HG02884 (cell line): Measurements from ENCODE around the gene GPC6.

Experiments
- ATAC-seq: cut with Tn5 transposase; IDR thresholded peaks from one replicate; pipeline ENCODE4 v1.9.1; 2021; ENCODE audit warnings: mild to moderate bottlenecking, moderate library complexity; ENCODE audit not compliant: unreplicated experiment

The GPC6 gene

DNA sequence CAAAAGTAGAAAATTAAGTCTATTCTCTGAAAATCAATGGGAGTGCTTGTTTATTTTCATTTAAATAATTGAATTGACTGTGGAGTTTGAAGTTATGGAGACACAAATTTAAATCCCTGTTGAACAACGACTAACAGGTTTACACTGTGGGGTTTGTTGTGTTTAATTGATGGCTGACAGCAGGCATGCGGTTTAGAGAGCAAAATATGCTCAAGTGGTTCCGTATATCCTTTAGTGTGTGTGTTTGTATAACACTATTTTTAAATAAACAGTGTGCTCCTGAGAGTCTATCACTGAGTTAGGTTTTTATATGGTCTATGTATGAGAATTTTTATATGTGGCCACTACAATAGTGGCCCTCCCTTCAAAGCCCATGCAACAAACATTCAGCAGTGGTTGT, 332.0 kb downstream of the GPC6 start:
- ATAC-seq = no peak

DNA sequence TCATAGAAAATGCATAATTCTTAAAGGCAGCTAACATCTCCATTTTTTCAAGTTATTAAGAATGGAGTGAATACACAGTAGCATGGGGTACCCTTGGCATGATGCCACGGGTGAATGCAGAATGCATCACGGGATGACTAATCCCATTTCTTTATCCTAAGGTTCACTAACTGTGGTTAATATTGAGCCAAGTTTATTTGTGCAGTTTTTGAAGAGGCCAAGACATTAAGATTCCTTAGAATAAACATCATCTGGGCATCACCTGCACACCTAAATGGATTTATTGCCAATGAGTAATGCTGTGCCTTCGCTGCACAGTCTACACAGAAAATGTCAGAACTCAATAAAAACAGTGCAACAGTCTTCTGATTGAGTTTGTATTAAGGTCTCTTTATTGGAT, 333.1 kb downstream of the GPC6 start:
- no peak for ATAC-seq

DNA sequence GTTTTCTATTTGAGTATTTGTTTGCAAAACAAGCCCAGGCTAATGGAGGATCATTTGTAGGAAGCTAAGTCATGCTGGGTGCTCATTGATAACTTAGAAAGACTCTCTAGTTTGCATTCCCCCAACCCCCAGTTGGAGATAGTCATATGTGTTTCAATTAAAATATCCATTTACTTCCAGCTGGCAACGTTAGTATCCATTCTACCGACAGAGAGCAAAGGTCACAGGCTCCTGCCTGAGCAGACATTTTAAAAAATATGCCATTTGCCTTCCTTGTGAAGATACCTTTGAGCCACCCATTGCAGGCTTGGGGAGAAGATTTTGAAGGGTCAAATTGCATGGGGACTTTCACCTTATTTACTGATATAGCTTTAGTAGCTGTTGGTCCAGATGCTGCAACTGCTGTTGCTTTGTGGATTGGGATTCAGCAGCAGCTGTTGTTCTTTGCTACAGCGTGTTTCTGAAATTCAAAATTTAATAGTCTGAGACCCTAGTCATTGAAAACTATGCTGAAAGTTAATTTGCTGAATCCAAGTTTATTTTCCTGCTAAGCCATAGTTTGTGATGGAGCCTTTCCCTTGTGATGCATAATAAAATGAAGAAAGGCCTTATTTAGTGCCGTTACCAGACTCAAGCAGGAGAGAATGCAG, 335.1 kb downstream of the GPC6 start:
- no peak for ATAC-seq

DNA sequence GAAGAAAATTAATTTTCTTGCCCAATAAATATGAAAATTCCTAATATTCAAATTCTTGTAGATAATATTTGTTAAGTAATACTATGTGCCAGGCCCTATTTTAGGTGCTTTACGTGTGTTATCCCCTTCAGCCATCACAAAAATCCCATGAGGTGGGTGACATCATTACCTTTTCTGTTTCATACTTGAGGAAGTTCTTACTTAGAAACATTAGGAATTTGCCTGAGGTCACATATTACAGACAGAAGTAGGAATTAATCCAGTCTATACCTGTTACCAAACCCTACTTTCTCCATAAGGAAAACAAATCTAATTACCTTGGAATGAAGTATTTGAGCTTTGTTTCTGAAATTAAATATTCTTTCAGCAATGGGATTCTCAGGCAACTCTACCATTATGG, 336.1 kb downstream of the GPC6 start:
- ATAC-seq = no peak

DNA sequence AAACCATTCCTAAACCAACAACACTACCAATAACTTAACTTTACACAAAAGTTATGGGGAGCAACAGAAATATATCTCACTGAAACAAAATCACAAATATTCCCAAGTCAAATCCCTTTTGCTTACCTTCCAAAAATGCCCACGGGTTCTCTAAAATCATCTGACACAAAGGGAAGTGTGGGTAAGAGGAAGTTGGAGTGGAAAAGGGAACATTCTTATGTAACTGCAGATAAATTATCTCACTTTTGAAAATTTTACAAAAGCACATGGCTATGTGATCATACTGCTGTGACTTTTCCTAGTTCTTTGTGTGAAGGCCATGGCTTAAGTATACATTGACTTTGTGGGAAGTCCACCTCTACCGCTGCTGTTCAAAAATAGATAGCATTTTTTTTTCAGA, 350.5 kb downstream of the GPC6 start:
- no peak for ATAC-seq

DNA sequence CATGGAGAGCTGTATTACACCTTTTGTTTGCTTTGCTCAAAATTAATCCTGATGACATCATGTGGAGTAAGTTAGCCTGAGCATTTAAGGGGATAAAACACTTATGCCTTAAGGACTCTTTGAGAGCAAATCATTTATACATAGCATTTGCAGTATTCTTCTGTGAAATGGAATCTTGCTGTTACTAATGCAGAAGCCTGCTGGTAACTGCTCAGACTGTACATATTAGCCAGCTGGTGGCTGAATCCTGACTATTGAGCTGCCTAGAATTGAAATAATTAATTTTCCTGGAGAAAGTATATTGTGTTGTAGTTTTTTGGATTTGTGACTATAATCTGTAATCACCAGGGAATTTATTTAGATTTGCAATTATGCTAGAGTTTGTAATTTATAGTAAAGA, 363.2 kb downstream of the GPC6 start:
- no peak for ATAC-seq

DNA sequence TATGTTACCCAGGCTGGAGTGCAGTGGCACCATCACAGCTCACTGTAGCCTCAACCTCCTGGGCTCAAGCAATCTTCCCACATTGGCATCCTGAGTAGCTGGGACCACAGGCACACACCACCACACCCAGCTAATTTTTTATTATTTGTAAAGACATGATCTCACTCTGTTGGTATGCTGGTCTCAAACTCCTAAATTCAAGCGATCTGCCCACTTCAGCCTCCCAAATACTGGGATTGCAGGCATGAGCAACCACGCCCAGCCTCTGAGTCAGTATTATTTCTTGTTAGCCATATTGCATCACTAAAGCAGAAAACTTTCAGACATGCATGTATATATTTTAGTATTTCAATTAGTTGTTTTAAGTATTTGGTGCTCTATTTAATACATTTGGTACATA, 376.4 kb downstream of the GPC6 start:
- no peak for ATAC-seq

DNA sequence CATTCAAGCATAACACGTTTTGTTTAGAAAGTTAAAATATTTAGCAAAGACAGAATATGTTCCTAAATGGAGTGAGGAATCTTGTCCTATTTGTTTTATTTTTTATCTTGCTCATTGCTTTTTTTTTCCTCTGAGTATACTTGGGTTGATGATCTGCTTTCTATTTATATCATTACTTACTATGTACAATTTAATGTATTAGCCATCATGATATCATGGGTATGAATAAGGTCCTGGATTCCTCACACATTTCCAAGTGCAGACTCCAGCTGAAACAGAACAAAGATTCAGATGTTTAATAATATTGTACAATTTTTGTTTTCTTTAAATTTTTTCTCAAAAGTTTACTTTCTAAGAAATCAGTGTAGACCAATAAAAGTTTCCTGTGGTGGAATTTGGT, 388.2 kb downstream of the GPC6 start:
- no peak for ATAC-seq

DNA sequence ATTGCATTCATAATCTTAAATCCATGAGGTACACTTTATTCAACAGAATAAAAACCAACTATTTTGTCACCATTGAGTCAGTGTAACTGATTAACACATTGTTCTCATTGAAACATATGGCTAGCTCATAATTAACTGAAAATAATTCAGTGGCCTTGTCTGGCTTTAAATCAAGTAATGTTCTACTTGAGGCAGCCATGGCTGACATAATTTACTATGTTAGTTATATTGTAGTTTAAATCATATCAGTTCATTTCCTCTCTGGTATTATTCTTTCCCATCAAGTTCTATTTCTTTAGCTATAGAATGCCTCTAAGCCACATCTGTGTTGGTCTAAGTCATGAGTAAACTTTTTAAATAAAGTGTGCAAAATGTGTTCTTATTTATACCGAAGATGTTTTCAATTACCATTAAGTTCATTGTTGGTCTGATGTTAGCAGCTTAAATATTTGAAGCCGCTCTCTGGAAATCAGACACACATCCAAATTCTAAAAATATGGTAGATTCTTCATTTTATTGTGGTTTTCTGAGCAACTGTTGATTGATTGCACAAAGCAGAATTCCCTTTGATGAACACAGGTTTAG, 393.7 kb downstream of the GPC6 start:
- no peak for ATAC-seq

DNA sequence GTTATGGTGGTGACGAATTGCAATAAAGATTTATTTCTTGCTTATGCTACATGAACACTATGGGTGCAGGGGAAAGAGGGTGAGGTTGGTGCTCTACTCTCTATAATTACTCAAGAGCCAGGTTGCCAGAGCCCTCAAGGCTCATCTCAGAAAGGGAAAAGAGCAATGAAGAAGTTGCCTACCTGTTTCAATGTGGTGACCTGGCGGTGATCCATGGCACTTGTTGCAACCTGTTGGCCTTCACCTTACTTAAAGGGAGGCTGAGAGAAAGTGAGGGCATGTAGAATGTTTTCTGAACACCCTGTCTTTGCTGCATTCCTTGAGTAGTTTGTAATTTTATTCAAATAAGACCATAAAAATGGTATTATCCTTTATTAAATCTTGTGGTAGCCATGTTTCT, 394.4 kb downstream of the GPC6 start:
- ATAC-seq = no peak

DNA sequence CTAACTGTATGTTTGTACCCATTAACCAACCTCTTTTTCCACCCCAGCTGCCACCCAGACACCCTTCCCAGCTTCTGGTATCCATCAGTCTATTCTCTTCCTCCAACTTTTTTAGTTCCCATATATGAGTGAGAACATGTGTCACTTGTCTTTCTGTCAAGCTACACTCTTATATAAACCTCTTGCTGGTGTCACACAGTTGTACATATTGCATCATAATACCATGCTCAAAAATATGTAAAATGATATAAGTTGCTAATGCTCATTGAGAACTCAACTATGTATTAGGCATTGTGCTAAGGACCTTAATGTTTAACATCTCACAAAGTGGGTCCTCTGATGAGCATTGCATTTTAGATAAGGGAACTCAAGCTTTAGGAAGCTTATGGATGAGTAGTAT, 395.4 kb downstream of the GPC6 start:
- no peak for ATAC-seq

DNA sequence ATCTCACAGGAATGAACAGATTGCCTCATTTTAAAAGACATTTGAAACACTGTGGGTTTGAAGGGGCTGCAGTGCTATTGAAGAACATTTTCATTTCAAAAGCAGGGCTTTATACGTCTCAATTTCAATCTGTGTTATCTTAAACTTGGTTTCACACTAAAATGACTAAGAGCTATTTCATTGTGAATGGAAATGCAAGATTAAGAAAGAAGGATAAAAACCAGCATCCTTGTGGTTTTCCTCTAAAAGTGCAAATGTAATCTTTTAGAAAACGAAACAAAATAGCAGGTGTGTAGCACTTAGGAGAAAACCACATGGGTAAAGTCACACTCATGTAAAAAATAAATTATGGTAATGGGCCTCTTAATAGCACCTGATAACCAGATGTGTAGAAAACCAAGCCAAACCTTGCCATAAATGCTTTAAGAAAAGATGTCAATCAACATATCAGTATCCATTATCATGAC, 397.7 kb downstream of the GPC6 start:
- no peak for ATAC-seq

DNA sequence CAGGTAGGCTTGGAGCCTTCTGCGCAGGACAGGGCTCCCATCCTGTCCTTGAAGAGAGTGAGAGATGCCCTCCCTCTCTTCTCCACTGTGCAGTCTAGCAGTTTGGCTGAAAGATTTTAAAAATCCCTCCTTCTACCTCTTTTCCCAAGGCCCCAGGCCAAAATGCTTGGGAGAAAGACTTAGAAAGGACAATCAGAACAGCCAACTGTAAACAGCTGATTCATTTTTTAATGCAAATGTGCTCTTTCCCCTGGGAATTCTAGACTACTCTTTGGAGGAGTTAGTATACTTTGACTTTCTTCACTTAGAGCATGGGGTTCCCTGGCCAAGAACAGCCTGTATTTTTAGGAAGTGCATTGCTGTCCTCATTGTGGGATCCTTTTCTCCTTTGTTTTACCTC, 398.9 kb downstream of the GPC6 start:
- no peak for ATAC-seq

DNA sequence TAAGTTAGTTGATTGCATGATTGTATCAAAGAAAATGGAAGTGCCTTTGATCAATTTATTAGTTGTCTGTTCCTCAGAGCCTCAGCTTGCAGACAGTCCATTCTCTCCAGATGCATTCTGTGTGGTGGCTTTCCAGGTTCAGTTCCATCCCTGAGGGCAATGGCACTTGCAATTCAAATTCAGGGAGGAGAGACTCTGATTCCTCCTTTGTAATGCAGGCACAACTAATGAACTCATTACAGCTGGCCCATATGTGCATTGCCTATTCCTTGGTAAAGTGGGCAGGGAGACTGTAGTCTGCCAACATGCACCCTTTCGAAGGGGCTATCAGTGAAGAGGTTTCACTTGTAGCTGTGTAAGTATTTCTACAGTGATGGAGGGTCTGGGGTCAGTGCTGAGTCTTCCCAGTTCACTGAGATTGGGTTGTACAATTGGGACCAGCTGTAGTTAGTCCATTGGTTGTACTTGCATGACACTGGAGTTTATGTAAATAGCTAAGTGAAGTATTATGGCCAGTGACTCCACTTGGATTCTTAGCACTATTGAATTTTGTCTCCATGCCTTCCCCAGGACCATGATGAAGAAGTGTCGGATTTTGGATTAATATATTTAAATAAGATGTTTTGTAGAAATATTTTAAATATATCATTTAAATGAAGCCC, 401.7 kb downstream of the GPC6 start:
- no peak for ATAC-seq

DNA sequence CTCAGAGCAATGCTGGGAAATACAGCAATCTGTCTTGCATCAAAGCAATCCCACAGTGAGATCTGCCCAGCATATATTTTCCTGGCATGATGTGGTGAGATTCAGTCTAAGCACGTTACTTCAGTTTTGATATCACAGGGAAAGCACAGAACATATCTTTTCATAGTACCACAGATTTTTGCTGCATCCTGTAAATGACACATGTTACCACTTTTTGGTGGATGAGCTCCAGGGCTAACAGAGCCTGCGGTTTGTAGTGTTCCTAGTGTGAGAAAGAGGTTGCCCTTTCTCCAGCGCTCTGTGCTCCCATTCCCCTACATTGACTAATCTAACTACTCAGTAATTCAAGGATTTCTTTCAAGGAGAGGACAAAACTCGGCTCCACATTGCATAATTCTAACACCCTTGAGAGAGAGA, 409.0 kb downstream of the GPC6 start:
- no peak for ATAC-seq

DNA sequence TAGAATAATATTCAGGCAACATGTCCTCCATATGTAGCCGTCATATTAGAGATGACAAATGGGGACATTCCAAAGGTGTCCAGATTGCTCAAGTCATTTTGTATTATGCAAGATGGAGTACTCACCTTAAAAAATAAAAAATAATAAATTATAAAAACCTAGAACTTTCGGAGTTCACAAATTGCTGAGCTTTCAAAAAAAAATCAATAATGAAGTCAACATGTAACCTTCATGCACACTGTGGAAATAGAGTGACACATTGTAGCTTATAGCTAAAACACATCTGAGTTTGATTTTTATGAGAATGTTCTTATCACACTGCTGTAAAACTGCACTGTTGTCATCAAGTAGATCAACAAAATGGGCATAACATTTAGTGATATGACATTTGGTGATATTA, 411.2 kb downstream of the GPC6 start:
- no peak for ATAC-seq

DNA sequence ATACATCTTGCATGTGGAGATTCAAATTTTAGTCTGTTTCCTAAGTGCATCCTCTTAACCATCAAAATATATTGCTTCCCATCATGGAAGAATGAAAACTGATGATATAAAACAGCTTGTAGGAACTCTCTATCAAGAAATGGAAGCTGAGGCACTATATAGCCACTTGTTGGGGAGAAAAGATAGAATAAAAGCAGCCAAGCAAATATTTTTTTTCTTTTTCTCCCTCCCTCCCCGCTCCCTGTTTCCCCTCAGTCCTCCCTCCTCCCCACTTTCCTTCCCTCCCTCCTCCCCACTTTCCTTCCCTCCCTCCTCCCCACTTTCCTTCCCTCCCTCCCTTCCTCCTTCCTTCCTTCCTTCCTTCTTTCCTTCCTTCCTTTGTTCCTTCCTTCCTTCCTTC, 413.8 kb downstream of the GPC6 start:
- no peak for ATAC-seq

DNA sequence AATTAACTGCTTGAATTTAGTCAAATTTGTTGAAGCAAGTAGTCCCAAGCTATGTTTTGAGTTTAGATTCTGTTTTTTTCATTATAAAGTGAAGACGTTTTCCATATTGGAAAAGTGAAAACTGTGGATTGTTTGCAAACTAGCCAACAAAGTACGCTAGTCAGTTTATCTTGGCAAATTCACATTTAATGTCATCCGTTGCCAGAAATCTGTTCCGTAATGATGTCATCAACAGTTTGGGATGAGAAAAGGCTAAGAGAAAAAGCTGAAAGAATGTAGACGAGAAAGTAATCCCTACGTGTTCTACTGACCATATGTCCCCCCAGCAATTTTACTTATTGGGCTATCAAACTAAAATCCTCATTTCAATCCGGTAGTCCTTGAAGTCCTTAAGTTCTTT, 419.6 kb downstream of the GPC6 start:
- no peak for ATAC-seq

DNA sequence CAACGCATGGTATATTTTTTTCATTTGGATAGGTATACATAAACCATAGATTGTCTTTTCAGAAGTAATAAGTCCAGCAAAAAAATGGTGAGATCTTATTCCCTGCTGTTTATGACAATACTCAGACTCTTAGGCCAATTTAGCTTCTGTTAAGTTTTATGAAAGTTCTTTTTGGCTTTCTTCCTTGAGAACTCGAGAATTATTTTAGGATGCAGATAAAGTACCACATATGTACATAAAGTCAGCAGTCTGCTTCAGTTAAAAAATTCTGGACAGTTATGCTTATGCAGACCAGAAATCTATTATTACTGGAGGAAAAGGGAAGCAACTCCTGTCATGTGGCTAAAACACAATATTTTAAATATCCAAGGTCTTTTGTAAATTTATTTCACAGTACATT, 422.9 kb downstream of the GPC6 start:
- ATAC-seq = no peak

DNA sequence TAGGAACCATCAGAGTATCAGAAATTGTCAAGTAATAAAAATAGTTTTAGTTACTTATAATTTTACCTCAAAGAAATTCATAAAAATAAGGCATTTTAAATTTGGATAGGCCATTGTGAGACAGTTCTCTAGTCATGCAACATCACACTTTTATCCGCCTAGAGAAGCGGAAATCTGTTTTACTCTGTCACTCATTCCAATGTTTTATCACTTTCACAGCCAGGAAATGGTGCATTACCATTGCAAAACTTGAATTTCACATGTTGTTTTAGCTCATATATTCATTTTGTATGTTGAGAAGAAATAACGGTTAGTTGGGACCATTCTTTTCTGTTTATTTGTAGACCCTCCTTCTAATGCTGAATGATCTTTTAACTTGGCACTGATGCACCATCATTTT, 427.2 kb downstream of the GPC6 start:
- ATAC-seq = no peak

DNA sequence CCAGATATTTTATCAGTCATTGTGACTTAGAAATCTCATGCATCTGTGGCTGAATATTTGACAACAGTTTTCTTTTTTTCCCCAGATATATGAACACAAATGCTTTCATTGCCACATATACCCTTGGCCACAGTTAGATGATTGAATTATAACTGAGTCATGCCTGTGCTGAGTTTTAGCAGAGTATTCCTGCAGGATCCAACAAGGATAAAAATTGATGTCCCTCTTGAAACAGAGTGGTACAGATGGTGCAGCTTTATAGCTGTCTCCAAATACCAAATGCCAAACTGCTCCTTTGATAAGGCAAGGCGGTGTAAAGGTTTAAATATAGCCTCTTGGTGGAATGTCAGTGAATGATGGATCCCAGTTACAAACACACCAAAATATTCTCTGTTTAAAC, 428.5 kb downstream of the GPC6 start:
- ATAC-seq = no peak

DNA sequence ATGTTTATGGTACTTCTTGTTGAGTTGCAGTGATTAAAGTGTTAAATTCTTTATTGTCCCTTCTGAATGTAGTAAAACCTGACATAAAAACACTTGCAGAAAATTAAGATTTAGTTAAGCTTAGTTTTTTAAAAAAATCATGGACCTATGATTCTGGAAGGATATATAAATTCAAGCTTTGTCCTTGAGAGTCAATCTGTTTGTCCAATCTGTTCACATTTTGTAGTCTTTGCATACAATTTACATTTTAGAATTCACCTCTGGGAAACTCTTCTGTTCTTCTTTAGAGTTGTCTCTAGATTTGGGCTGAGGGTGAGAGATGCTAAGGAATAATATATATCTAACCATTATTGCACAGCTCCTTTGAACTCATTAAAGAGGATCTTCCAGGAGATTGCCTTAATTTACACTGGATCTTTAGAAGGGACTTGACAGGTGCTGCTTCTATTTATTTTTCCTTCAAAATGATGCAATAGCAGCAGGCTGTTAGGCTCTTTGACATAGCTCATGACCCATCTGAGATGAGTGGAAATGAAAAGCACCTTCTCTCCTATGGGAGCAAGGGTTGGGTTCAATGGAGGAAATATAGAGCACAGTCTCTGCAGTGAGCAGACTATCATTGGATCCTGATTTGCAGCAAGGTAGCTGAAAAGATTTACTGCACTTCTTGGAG, 433.9 kb downstream of the GPC6 start:
- no peak for ATAC-seq
